CD14-positive monocyte (primary cell): ENCODE data around the gene CBLC. TPM values are rescaled to one million over a fixed set of nuclear protein-coding genes. Genes with fewer than 3 reads are reported as not detected.

Experiments
- DNase-seq, 3 donors: peaks; one replicate each; pipeline ENCODE4 v3.0.0-alpha.2; 2011 to 2022
- H2AFZ ChIP-seq: 2 replicates; pipeline ENCODE4 v1.6.0; 2012; ENCODE audit warnings: mild to moderate bottlenecking, low read depth, low read length, inconsistent platforms; ENCODE audit not compliant: insufficient read depth, poor library complexity, severe bottlenecking
- H3K27ac ChIP-seq, 2 donors: 1 replicate in 1 of 2; 2 replicates in 1 of 2; pipeline ENCODE4 v1.5.1; 2012 to 2013; ENCODE audit warnings: low read length in 2 of 2, control low read depth in 1 of 2, inconsistent platforms in 1 of 2, low read depth in 1 of 2, mild to moderate bottlenecking in 1 of 2
- H3K27me3 ChIP-seq, 2 donors: one replicate each; pipeline versions ENCODE4 v1.6.0 to v1.6.1; 2011 to 2013; ENCODE audit warnings: low read length in 2 of 2; ENCODE audit not compliant: control insufficient read depth in 2 of 2, insufficient read depth in 2 of 2
- H3K36me3 ChIP-seq, 2 donors: replicated peaks in 1 of 2; 1 replicate in 1 of 2; 2 replicates in 1 of 2; pipeline versions ENCODE4 v1.5.1 to v1.6.1; 2012 to 2013; ENCODE audit warnings: low read length in 2 of 2, control low read depth in 1 of 2, inconsistent platforms in 1 of 2, mild to moderate bottlenecking in 1 of 2; ENCODE audit not compliant: insufficient read depth in 2 of 2, control insufficient read depth in 1 of 2
- H3K4me1 ChIP-seq, 2 donors: 1 replicate in 1 of 2; 2 replicates in 1 of 2; pipeline versions ENCODE4 v1.5.1 to v1.6.1; 2012 to 2013; ENCODE audit warnings: low read length in 2 of 2, control low read depth in 1 of 2, inconsistent platforms in 1 of 2, mild to moderate bottlenecking in 1 of 2, moderate library complexity in 1 of 2; ENCODE audit not compliant: insufficient read depth in 2 of 2, control insufficient read depth in 1 of 2
- H3K4me2 ChIP-seq: replicated peaks from 2 replicates; pipeline ENCODE3; 2012; ENCODE audit warnings: low read length, moderate library complexity, mild to moderate bottlenecking; ENCODE audit not compliant: poor library complexity, severe bottlenecking; ENCODE audit errors: extremely low read depth
- H3K4me3 ChIP-seq, 3 experiments: fragments of 200-600 bp in 1 of 3; sonication (generic) in 1 of 3; replicated peaks in 1 of 3; 1 replicate in 2 of 3; 2 replicates in 1 of 3; pipeline ENCODE4 v1.5.1; 2011 to 2013; ENCODE audit warnings: low read length in 3 of 3, mild to moderate bottlenecking in 3 of 3, control low read depth in 2 of 3, low read depth in 2 of 3, inconsistent platforms in 1 of 3, moderate library complexity in 1 of 3
- H3K79me2 ChIP-seq: 2 replicates; pipeline ENCODE4 v1.6.0; 2012; ENCODE audit warnings: mild to moderate bottlenecking, control low read depth, inconsistent platforms, low read length, moderate library complexity; ENCODE audit not compliant: insufficient read depth
- H3K9ac ChIP-seq: 2 replicates; pipeline ENCODE4 v1.6.0; 2017; ENCODE audit warnings: low read length, mild to moderate bottlenecking; ENCODE audit not compliant: insufficient read depth, poor library complexity, severe bottlenecking
- H3K9me3 ChIP-seq, 2 donors: replicated peaks in 1 of 2; 1 replicate in 1 of 2; 2 replicates in 1 of 2; pipeline versions ENCODE4 v1.5.1 to v1.6.1; 2012 to 2013; ENCODE audit warnings: low read length in 2 of 2, control low read depth in 1 of 2; ENCODE audit not compliant: control insufficient read depth in 1 of 2, insufficient read depth in 1 of 2
- H4K20me1 ChIP-seq: 2 replicates; pipeline ENCODE4 v1.6.0; 2012; ENCODE audit warnings: mild to moderate bottlenecking, low read length, control low read depth, moderate library complexity; ENCODE audit not compliant: insufficient read depth
- H3K27ac Mint-ChIP-seq, 7 donors: one replicate each; pipeline ENCODE4 v1.8.0; 2020; ENCODE audit warnings: mild to moderate bottlenecking in 7 of 7, mixed read lengths in 7 of 7, moderate library complexity in 6 of 7, inconsistent platforms in 2 of 7
- H3K27me3 Mint-ChIP-seq, 3 donors: one replicate each; pipeline ENCODE4 v1.8.0; 2021 to 2022; ENCODE audit warnings: low read depth in 3 of 3, mild to moderate bottlenecking in 3 of 3, mixed read lengths in 3 of 3, moderate library complexity in 3 of 3, inconsistent platforms in 1 of 3
- H3K36me3 Mint-ChIP-seq, 2 donors: one replicate each; pipeline ENCODE4 v1.8.0; 2020; ENCODE audit warnings: mixed read lengths in 2 of 2, inconsistent platforms in 1 of 2, mild to moderate bottlenecking in 1 of 2
- H3K4me1 Mint-ChIP-seq: one replicate; pipeline ENCODE4 v1.8.0; 2020; ENCODE audit warnings: mild to moderate bottlenecking, mixed read lengths
- H3K4me3 Mint-ChIP-seq, 2 donors: one replicate each; pipeline ENCODE4 v1.8.0; 2020; ENCODE audit warnings: mild to moderate bottlenecking in 2 of 2, mixed read lengths in 2 of 2, moderate library complexity in 1 of 2
- H3K9me3 Mint-ChIP-seq, 7 donors: one replicate each; pipeline ENCODE4 v1.8.0; 2020 to 2022; ENCODE audit warnings: mixed read lengths in 7 of 7, mild to moderate bottlenecking in 6 of 7, moderate library complexity in 6 of 7, inconsistent platforms in 2 of 7
- WGBS: methylation state at CpG from one replicate; pipeline ENCODE4 v1.1.5; 2013; ENCODE audit warnings: missing lambda C conversion rate; ENCODE audit not compliant: insufficient coverage; 5-methylcytosine and 5-hydroxymethylcytosine counted together
- intact Hi-C, 2 donors: fragments of 100-400 bp; cut with micrococcal nuclease; formaldehyde crosslinking; loops; one replicate each; pipeline versions ENCODE4 v1.15.0 to v1.15.1; 2023
- polyA plus RNA-seq, 3 donors: library from polyadenylated mRNA; depleted of rRNA in 1 of 3; unstranded in 2 of 3; stranded (reverse) in 1 of 3; fragments of 300-500 nt in 2 of 3; fragments of >200 nt in 1 of 3; fragmentation: Illumina TruSeq in 2 of 3; gene quantifications; 1 replicate in 2 of 3; 2 replicates in 1 of 3; pipeline ENCODE4 v1.2.3, GENCODE V29; 2012 to 2021
- TF ChIP-seq, protein P1 (sequence below): fragments of 200-600 bp; IDR thresholded peaks from one replicate; pipeline ENCODE4 v1.8.0; 2022; ENCODE audit warnings: antibody characterized with exemption, mild to moderate bottlenecking

Gene CBLC
- polyA plus RNA-seq, 3 donors = not detected

- Mint-ChIP-seq H3K27me3 (peaks cover 0 to 3% (median 2%) of the 10 kb centered on the region in 3 donors), H3K9me3 (peaks cover 0 to 2% (median 0%) of the 10 kb centered on the region in 7 donors), H3K27ac (peak overlapping the region; percentile 98 to 100 (median 99)), H3K36me3 (peaks cover 58 to 67% of the 10 kb centered on the region in 2 donors), H3K4me1 (peaks cover 68% of the 10 kb centered on the region), H3K4me3 (peak overlapping the region; percentile 79 to 90)
- intact Hi-C loops = loop anchor here (5.0 kb wide), 1 partner anchor 65 kb away; no protein-coding TSS in a partner anchor
- H4K20me1 ChIP-seq = peaks cover 42% of the 10 kb centered on the region
- peaks cover 69 to 75% of the 10 kb centered on the region in 2 donors for H3K4me1 ChIP-seq
- H3K79me2 ChIP-seq = peaks cover 68% of the 10 kb centered on the region
- 71% methylated on average over 1 of the region's 8 CpGs for WGBS
- no peak for DNase-seq
- H3K4me2 ChIP-seq = peak overlapping the region; percentile 96
- H3K9me3 ChIP-seq = no peaks in the 10 kb centered on the region
- H3K9ac ChIP-seq = no peak overlapping the region
- H3K36me3 ChIP-seq = peaks cover 43 to 49% of the 10 kb centered on the region in 2 donors
- peak overlapping the region; percentile 97 to 99 for H3K27ac ChIP-seq
- TF ChIP-seq, protein P1, sequence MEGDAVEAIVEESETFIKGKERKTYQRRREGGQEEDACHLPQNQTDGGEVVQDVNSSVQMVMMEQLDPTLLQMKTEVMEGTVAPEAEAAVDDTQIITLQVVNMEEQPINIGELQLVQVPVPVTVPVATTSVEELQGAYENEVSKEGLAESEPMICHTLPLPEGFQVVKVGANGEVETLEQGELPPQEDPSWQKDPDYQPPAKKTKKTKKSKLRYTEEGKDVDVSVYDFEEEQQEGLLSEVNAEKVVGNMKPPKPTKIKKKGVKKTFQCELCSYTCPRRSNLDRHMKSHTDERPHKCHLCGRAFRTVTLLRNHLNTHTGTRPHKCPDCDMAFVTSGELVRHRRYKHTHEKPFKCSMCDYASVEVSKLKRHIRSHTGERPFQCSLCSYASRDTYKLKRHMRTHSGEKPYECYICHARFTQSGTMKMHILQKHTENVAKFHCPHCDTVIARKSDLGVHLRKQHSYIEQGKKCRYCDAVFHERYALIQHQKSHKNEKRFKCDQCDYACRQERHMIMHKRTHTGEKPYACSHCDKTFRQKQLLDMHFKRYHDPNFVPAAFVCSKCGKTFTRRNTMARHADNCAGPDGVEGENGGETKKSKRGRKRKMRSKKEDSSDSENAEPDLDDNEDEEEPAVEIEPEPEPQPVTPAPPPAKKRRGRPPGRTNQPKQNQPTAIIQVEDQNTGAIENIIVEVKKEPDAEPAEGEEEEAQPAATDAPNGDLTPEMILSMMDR = no peak
- peak overlapping the region in 2 of 3 experiments; percentile 7 to 96 for H3K4me3 ChIP-seq
- no peak overlapping the region for H2AFZ ChIP-seq
- H3K27me3 ChIP-seq = no peaks in the 10 kb centered on the region
Measured at GRCh38 chr19:44752123-44752815, 25.4 kb upstream of the CBLC start.

DNA sequence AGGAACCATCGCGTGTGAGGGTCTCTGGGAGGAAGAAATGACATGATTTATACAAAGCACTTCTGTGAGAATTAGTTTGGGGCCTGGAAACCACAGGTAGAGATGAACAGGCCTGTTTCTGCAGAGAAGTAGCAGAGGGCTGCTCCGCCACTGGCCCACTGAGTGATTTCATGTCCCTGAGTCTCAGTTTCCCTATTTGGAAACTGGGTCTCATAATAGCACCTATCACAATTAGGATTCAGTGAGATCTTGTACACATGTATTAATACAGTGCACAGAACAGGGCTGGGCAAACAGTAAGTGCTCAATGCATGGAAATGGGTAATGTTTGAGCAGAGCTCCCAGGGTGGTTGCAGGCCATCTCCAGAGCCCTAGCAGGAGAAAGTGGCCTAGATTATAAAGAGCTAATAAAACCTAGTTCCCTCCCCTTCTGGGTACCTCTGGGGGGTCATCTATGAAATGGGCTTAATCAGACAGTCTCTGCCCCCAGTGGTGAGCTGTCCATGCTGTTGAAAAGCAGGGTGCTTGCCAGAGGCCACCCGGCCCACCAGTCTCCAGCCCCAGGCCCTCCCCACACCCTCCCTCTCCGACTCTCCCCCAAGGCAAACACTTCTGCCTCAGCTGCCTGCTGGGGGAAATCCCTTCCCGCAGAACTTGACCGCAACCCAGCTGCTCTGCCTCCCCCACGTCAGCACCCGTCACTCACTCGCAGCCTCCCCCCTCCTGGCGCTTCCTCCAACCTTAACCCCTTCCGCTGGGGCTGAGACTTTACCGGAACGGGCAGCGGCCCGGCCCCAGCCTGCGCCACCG is 24.7 kb upstream of the CBLC start:
- H3K27me3 ChIP-seq = no peaks in the 10 kb centered on the region
- peak overlapping the region; percentile 88 for H3K9ac ChIP-seq
- no peaks in the 10 kb centered on the region for H3K9me3 ChIP-seq
- peaks cover 0 to 3% (median 2%) of the 10 kb centered on the region in 3 donors for H3K27me3 Mint-ChIP-seq
- 7% methylated on average over 10 of the region's 18 CpGs for WGBS
- peak overlapping the region; percentile 97 to 99 for H3K27ac ChIP-seq
- intact Hi-C loops = loop anchor here (5.0 kb wide), 1 partner anchor 66 kb away; no protein-coding TSS in a partner anchor
- H2AFZ ChIP-seq = no peak overlapping the region
- peaks cover 50% of the 10 kb centered on the region for H4K20me1 ChIP-seq
- peak overlapping the region; percentile 96 for H3K4me2 ChIP-seq
- peaks cover 64% of the 10 kb centered on the region for H3K4me1 Mint-ChIP-seq
- peaks cover 0 to 2% (median 0%) of the 10 kb centered on the region in 7 donors for H3K9me3 Mint-ChIP-seq
- H3K27ac Mint-ChIP-seq = peak overlapping the region; percentile 98 to 100 (median 99)
- H3K4me1 ChIP-seq = peaks cover 64 to 70% of the 10 kb centered on the region in 2 donors
- TF ChIP-seq, protein P1 = peak; percentile 7
- H3K79me2 ChIP-seq = peaks cover 70% of the 10 kb centered on the region
- DNase-seq = peak; percentile 95 to 98 (median 98)
- peak overlapping the region; percentile 79 to 90 for H3K4me3 Mint-ChIP-seq
- peak overlapping the region; percentile 64 to 96 (median 73) for H3K4me3 ChIP-seq
- peaks cover 65 to 75% of the 10 kb centered on the region in 2 donors for H3K36me3 Mint-ChIP-seq
- peaks cover 50 to 56% of the 10 kb centered on the region in 2 donors for H3K36me3 ChIP-seq
